GM13976 (cell line): Measurements from ENCODE around the gene HOXB9.
A peak's percentile ranks its signal among the peaks of the same experiment; 100 is the strongest.

Experiments used
- DNase-seq: peaks from one replicate; pipeline ENCODE4 v3.0.0; 2012; ENCODE audit warnings: low spot score
- CTCF ChIP-seq: IDR thresholded peaks from 2 replicates; pipeline ENCODE4 v1.5.1; 2012; ENCODE audit warnings: borderline replicate concordance, mild to moderate bottlenecking; ENCODE audit not compliant: insufficient read depth; ENCODE audit errors: extremely low read depth, missing control alignments, control extremely low read depth
- in situ Hi-C: fragments of 300-500 bp; cut with MboI; formaldehyde crosslinking; loops from one replicate; pipeline ENCODE4 v1.12.0; 2022; ENCODE audit warnings: low sequenced_read_pairs, mixed read lengths, inconsistent platforms; ENCODE audit not compliant: unreplicated experiment

HOXB9 gene

GRCh38 chr17:48594538-48595277, 31.4 kb downstream of the HOXB9 start:
- no peak for DNase-seq
- in situ Hi-C loops: no loop called here
- TF ChIP-seq CTCF: no peak

GRCh38 chr17:48593840-48594537, 32.2 kb downstream of the HOXB9 start:
- peak; percentile 97 for TF ChIP-seq CTCF
- peak; percentile 92 for DNase-seq
- in situ Hi-C loops: no loop called here

GRCh38 chr17:48593126-48593829, 32.9 kb downstream of the HOXB9 start, which contains the start of gene HOXB5:
Gene HOXB5, minus strand, starts transcription at chr17:48593779. Its CDS starts 97 bp downstream, at chr17:48593682.
- in situ Hi-C loops: no loop called here
- no peak for TF ChIP-seq CTCF
- DNase-seq: no peak

- DNase-seq: peak; percentile 58
- no peak for TF ChIP-seq CTCF
- in situ Hi-C loops: no loop called here
Measured at GRCh38 chr17:48592577-48592976, 33.6 kb downstream of the HOXB9 start.

DNA sequence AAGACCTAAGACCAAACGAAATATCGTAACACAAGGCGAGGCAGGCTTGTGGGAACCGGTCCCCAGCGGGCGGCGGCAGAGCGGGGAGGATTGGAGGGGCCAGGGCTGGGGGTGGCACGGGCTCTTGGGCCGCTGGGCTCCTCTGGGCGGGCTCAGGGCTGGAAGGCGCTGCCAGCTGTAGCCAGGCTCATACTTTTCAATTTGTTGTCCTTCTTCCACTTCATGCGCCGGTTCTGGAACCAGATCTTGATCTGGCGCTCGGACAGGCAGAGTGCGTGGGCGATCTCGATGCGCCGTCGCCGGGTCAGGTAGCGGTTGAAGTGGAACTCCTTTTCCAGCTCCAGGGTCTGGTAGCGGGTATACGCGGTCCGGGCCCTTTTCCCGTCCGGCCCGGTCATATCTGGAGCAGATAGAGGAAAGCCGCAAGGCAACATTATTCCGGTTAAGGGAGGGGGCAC, 34.1 kb downstream of the HOXB9 start:
- no peak for TF ChIP-seq CTCF
- DNase-seq: no peak
- in situ Hi-C loops: no loop called here

GRCh38 chr17:48591255-48592056, 34.7 kb downstream of the HOXB9 start:
- TF ChIP-seq CTCF: no peak
- in situ Hi-C loops: no loop called here
- DNase-seq: no peak
